Panc1 (cell line): Measurements from ENCODE around the gene MED25. TPM values are rescaled to one million over a fixed set of nuclear protein-coding genes. Genes with fewer than 3 reads are reported as not detected.

Experiments used
- ATAC-seq: fragments of 200-7000 bp; cut with Tn5 transposase; 2 replicates; pipeline ENCODE4 v1.9.1; 2020; ENCODE audit warnings: mild to moderate bottlenecking, moderate library complexity
- BruUV-seq: library from RNA; stranded (reverse); fragments of 400-500 nt; replicated peaks from 2 replicates; lab custom pipeline; 2021; lab: Mats Ljungman, UMichigan
- CTCF ChIA-PET: fragments of 300-600 bp; sonication (Branson Sonifier 250); formaldehyde crosslinking; loops from one replicate; lab custom pipeline; 2022; ENCODE audit warnings: antibody characterized with exemption; lab: Charles Lee
- POLR2A ChIA-PET: fragments of 300-600 bp; sonication (Branson Sonifier 250); formaldehyde crosslinking; loops from one replicate; lab custom pipeline; 2022; ENCODE audit warnings: antibody characterized with exemption; lab: Charles Lee
- DNase-seq: peaks from one replicate; pipeline ENCODE4 v3.0.0-alpha.2; 2010; ENCODE audit warnings: low read depth, low spot score
- H3K27ac ChIP-seq: 2 replicates; pipeline ENCODE4 v1.5.1; 2011; ENCODE audit warnings: mild to moderate bottlenecking, low read length, inconsistent platforms
- H3K27me3 ChIP-seq: fragments of 200-500 bp; sonication (Bioruptor generic); 2 replicates; pipeline ENCODE4 v1.6.0; 2014; ENCODE audit warnings: low read length, inconsistent platforms; ENCODE audit not compliant: control insufficient read depth, insufficient read depth
- H3K36me3 ChIP-seq: fragments of 200-500 bp; sonication (Bioruptor generic); 2 replicates; pipeline ENCODE4 v1.5.1; 2014; ENCODE audit warnings: inconsistent platforms, mild to moderate bottlenecking, low read length, moderate library complexity; ENCODE audit not compliant: control insufficient read depth, insufficient read depth
- H3K4me1 ChIP-seq: 2 replicates; pipeline ENCODE4 v1.5.1; 2011; ENCODE audit warnings: inconsistent platforms, mild to moderate bottlenecking, low read length, moderate library complexity; ENCODE audit not compliant: control insufficient read depth, insufficient read depth
- H3K4me3 ChIP-seq, 2 experiments: 2 replicates each; pipeline ENCODE4 v1.5.1; 2011 to 2012; ENCODE audit warnings: low read depth in 2 of 2, low read length in 2 of 2, mild to moderate bottlenecking in 2 of 2, inconsistent platforms in 1 of 2, moderate library complexity in 1 of 2
- H3K9me3 ChIP-seq: fragments of 200-500 bp; sonication (Bioruptor generic); 2 replicates; pipeline ENCODE4 v1.5.1; 2014; ENCODE audit warnings: low read depth, mild to moderate bottlenecking, inconsistent platforms, low read length, moderate library complexity; ENCODE audit not compliant: control insufficient read depth, insufficient read depth
- CTCF ChIP-seq: fragments of 450-650 bp; IDR thresholded peaks from 2 replicates; pipeline ENCODE4 v1.5.1; 2017; ENCODE audit warnings: mild to moderate bottlenecking
- POLR2AphosphoS5 ChIP-seq: IDR thresholded peaks from 2 replicates; pipeline ENCODE4 v1.6.1; 2012; ENCODE audit warnings: mild to moderate bottlenecking, low read depth, low read length, moderate library complexity
- REST ChIP-seq, 2 experiments: IDR thresholded peaks; 2 replicates each; pipeline ENCODE4 v1.6.1; 2011 to 2012; ENCODE audit warnings: low read depth in 2 of 2, control low read depth in 1 of 2, low read length in 1 of 2, mild to moderate bottlenecking in 1 of 2, moderate library complexity in 1 of 2; ENCODE audit not compliant: insufficient read depth in 1 of 2
- SIN3A ChIP-seq: IDR thresholded peaks from 2 replicates; pipeline ENCODE4 v1.6.1; 2012; ENCODE audit warnings: low read depth, mild to moderate bottlenecking, low read length, moderate library complexity, borderline replicate concordance; ENCODE audit not compliant: insufficient read depth
- TCF7L2 ChIP-seq: IDR thresholded peaks from 2 replicates; pipeline ENCODE4 v1.6.1; 2011; ENCODE audit warnings: mild to moderate bottlenecking, low read depth, low read length, inconsistent platforms
- in situ Hi-C: cut with HindIII; loops from 2 replicates; pipeline ENCODE4 v1.10.0; 2016; ENCODE audit warnings: low sequenced_read_pairs, low pct_unique_long_range_greater_than_20kb
- intact Hi-C: fragments of 100-400 bp; cut with micrococcal nuclease; formaldehyde crosslinking; loops from one replicate; pipeline ENCODE4 v1.10.0; 2022; ENCODE audit not compliant: unreplicated experiment
- total RNA-seq: library from RNA; stranded (reverse); gene quantifications from one replicate; pipeline ENCODE4 v1.2.1, GENCODE V29; 2021; ENCODE audit not compliant: unreplicated experiment

The MED25 gene
- total RNA-seq, 1 experiment from 2014 or later, result 52.4 TPM

GRCh38 chr19:49840736-49841249, 22.7 kb downstream of the MED25 start:
- Histone ChIP-seq H3K27me3 (no peaks in the 10 kb centered on the region), H3K36me3 (no peaks in the 10 kb centered on the region; the same call in 1 of the 2 replicates), H3K4me1 (no peaks in the 10 kb centered on the region; the same call in 1 of the 2 replicates), H3K27ac (no peak overlapping the region), H3K4me3 (no peak overlapping the region), H3K9me3 (no peaks in the 10 kb centered on the region)
- in situ Hi-C loops (no loop called here), intact Hi-C loops (no loop called here)
- TF ChIP-seq TCF7L2, result no peak
- BruUV-seq, result no TSS peak
- ATAC-seq, result no peak
- no peak for DNase-seq
- ChIA-PET CTCF (no interaction called here), POLR2A (no interaction called here)

- DNase-seq, result no peak
- ATAC-seq, result no peak
- in situ Hi-C loops, result no loop called here
- H3K9me3 ChIP-seq, result no peaks in the 10 kb centered on the region
- POLR2A ChIA-PET, result no interaction called here
- TF ChIP-seq SIN3A (no peak), REST (IDR thresholded peaks at IDR 0.05; ENCODE audit: insufficient read depth in 1 of 2, low read depth in 2 of 2, low read length in 1 of 2) (no peak), CTCF (no peak), POLR2AphosphoS5 (no peak), TCF7L2 (no peak)
- no peaks in the 10 kb centered on the region; the same call in 1 of the 2 replicates for H3K36me3 ChIP-seq
- no peak overlapping the region for H3K4me3 ChIP-seq
- no peaks in the 10 kb centered on the region for H3K27me3 ChIP-seq
- CTCF ChIA-PET, result no interaction called here
- H3K4me1 ChIP-seq, result no peaks in the 10 kb centered on the region; the same call in 1 of the 2 replicates
- H3K27ac ChIP-seq, result no peak overlapping the region
- intact Hi-C loops, result no loop called here
- no TSS peak for BruUV-seq
Measured at GRCh38 chr19:49843265-49843664, 25.2 kb downstream of the MED25 start.

GRCh38 chr19:49844138-49845095, 26.3 kb downstream of the MED25 start:
- no peaks in the 10 kb centered on the region; the same call in 1 of the 2 replicates for H3K4me1 ChIP-seq
- H3K36me3 ChIP-seq, result no peaks in the 10 kb centered on the region; the same call in 1 of the 2 replicates
- intact Hi-C loops (no loop called here), in situ Hi-C loops (no loop called here)
- BruUV-seq, result no TSS peak
- H3K9me3 ChIP-seq, result no peaks in the 10 kb centered on the region
- ChIA-PET CTCF (no interaction called here), POLR2A (no interaction called here)
- ATAC-seq, result no peak
- H3K27ac ChIP-seq, result no peak overlapping the region
- no peak overlapping the region for H3K4me3 ChIP-seq
- TF ChIP-seq POLR2AphosphoS5 (no peak), CTCF (no peak), SIN3A (no peak)
- H3K27me3 ChIP-seq, result no peaks in the 10 kb centered on the region
- DNase-seq, result no peak
